A549 (cell line): Measurements from ENCODE around the gene PNLDC1.

Experiments
- CEBPB ChIP-seq, 2 experiments: fragments of >200 bp in 1 of 2; sonication (Bioruptor Twin) in 1 of 2; formaldehyde crosslinking in 1 of 2; IDR thresholded peaks; 2 replicates each; pipeline ENCODE4 v1.6.1; 2012 to 2016
- E2F6 ChIP-seq: IDR thresholded peaks from 2 replicates; pipeline ENCODE4 v1.6.1; 2012; ENCODE audit warnings: low read depth, borderline replicate concordance
- EP300 ChIP-seq, 2 experiments: fragments of >200 bp; sonication (Bioruptor Twin); formaldehyde crosslinking; IDR thresholded peaks; 2 replicates in 1 of 2; 3 replicates in 1 of 2; pipeline ENCODE4 v1.6.1; 2016 to 2017
- HOXB5 ChIP-seq: fragments of 250-450 bp; sonication (Bioruptor Pico); IDR thresholded peaks from 2 replicates; pipeline ENCODE4 v1.5.0; 2020; ENCODE audit warnings: mild to moderate bottlenecking, moderate library complexity
- POLR2A ChIP-seq: IDR thresholded peaks from 2 replicates; pipeline ENCODE4 v1.6.1; 2012; ENCODE audit warnings: mild to moderate bottlenecking, low read length
- RAD21 ChIP-seq, 2 experiments: fragments of >200 bp in 1 of 2; sonication (Bioruptor Twin) in 1 of 2; formaldehyde crosslinking in 1 of 2; IDR thresholded peaks in 1 of 2; conservative IDR thresholded peaks in 1 of 2; 2 replicates in 1 of 2; 3 replicates in 1 of 2; pipeline ENCODE4 v1.6.1; 2012 to 2018; ENCODE audit warnings: inconsistent platforms in 1 of 2
- TP53 ChIP-seq: fragments of 250-450 bp; sonication (Bioruptor Pico); IDR thresholded peaks from 2 replicates; pipeline ENCODE4 v1.5.0; 2021; ENCODE audit warnings: mild to moderate bottlenecking, moderate library complexity
- TF ChIP-seq, protein P1 (sequence below): fragments of >200 bp; sonication (Bioruptor Twin); formaldehyde crosslinking; IDR thresholded peaks from 3 replicates; pipeline ENCODE4 v1.5.1; 2016

DNA sequence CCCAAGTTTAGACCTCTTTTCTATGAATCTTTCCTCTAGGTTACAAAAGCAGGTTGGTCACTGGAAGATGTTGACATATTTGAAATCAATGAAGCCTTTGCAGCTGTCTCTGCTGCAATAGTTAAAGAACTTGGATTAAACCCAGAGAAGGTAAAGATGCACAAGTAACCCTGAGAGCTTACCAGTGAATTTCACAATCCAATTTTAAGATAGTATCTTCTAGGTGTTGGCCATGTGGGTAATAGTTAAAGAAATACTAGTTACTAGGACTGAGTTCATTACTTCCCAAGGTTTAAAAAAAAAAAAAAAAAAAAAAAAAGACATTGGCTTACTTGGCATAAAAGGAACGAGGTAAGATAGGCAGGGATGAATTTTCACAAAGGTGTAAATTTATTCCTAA is 21.9 kb upstream of the PNLDC1 start:
- no peak for TF ChIP-seq E2F6
- TF ChIP-seq, protein P1, sequence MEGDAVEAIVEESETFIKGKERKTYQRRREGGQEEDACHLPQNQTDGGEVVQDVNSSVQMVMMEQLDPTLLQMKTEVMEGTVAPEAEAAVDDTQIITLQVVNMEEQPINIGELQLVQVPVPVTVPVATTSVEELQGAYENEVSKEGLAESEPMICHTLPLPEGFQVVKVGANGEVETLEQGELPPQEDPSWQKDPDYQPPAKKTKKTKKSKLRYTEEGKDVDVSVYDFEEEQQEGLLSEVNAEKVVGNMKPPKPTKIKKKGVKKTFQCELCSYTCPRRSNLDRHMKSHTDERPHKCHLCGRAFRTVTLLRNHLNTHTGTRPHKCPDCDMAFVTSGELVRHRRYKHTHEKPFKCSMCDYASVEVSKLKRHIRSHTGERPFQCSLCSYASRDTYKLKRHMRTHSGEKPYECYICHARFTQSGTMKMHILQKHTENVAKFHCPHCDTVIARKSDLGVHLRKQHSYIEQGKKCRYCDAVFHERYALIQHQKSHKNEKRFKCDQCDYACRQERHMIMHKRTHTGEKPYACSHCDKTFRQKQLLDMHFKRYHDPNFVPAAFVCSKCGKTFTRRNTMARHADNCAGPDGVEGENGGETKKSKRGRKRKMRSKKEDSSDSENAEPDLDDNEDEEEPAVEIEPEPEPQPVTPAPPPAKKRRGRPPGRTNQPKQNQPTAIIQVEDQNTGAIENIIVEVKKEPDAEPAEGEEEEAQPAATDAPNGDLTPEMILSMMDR = no peak
- TF ChIP-seq HOXB5 = no peak
- TF ChIP-seq POLR2A = no peak
- TF ChIP-seq EP300 (IDR thresholded peaks at IDR 0.05) = no peak
- TF ChIP-seq RAD21 (conservative IDR thresholded peaks at IDR 0.05 in 1 of 2, IDR thresholded peaks at IDR 0.05 in 1 of 2) = no peak
- no peak for TF ChIP-seq TP53
- no peak for TF ChIP-seq CEBPB (IDR thresholded peaks at IDR 0.05)
